GM10266 (cell line): ENCODE results near the gene TMCO4.

Experiments
- DNase-seq: peaks from one replicate; pipeline ENCODE4 v3.0.0; 2012; ENCODE audit errors: extremely low spot score
- TF ChIP-seq, protein P1 (sequence below): IDR thresholded peaks from 2 replicates; pipeline ENCODE4 v1.5.1; 2012; ENCODE audit warnings: mild to moderate bottlenecking, low read depth; ENCODE audit not compliant: control insufficient read depth, insufficient read depth; ENCODE audit errors: missing control alignments

The TMCO4 gene

GRCh38 chr1:19765623-19766022, 34.1 kb downstream of the TMCO4 start:
- TF ChIP-seq, protein P1, sequence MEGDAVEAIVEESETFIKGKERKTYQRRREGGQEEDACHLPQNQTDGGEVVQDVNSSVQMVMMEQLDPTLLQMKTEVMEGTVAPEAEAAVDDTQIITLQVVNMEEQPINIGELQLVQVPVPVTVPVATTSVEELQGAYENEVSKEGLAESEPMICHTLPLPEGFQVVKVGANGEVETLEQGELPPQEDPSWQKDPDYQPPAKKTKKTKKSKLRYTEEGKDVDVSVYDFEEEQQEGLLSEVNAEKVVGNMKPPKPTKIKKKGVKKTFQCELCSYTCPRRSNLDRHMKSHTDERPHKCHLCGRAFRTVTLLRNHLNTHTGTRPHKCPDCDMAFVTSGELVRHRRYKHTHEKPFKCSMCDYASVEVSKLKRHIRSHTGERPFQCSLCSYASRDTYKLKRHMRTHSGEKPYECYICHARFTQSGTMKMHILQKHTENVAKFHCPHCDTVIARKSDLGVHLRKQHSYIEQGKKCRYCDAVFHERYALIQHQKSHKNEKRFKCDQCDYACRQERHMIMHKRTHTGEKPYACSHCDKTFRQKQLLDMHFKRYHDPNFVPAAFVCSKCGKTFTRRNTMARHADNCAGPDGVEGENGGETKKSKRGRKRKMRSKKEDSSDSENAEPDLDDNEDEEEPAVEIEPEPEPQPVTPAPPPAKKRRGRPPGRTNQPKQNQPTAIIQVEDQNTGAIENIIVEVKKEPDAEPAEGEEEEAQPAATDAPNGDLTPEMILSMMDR: no peak
- no peak for DNase-seq

DNA sequence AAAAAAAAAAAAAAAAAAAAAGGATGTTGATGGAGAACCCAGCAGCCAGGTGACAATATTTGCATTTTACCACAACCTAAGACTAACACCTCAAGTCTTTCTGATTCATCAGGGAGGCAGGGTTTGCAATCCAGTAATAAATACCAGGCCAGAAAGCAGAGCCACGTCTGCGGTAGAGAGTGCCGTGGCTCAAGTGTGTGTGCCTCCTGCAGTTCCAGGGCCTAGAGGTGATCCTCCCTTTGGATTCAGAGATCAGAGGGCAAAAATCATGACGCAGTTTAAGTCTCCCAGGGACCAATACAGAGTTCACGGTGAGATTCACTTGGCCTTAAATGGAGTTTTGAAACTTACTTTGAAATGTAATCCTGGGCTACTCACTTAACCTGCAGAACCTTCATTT, 34.9 kb downstream of the TMCO4 start:
- TF ChIP-seq, protein P1: no peak
- DNase-seq: no peak

DNA sequence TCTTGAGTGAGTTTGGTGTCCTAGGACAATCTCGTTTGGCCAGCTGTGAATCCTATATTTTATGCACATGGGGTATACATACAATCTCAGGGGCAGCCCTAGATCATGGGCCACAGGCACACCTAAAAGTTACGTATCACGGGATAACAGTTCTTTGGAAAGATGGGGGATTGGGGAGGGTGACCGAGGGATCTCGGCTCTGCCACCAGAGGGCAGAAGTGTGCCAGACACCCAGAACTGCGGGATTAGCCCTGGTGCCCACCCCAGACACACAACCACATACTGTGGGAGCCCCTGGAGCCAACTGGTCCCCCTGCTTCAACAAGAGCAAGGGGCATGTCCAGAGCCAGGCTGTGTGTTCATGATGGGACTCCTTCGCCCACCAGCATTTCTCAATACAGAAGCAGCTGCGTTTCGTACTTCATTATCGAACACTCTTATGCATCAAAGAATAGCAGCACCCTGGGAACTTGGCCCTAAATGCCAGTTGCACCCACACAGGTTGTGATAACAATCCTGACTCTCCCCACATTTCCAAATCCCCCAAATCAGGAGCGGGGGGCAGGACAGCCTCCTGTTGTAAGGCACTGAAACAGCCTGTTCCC, 37.4 kb downstream of the TMCO4 start:
- DNase-seq: peak; percentile 64
- TF ChIP-seq, protein P1: peak; percentile 77

DNA sequence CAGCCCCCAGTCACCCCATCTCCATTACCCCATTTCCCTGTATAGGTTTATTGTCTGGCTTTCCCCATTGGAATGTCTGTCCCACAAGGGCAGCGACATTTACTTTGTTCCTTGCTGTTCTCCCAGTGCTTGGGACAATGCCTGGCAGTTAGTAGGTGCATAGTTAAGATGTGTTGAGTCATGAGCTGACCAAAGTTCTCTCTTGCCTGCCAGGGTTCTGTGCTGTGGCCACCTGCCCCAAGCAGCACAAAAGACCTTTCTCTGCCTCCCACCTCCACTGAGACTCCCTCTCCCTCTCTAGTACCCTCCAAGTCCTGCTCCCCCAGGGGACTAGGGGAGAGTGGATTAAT, 40.0 kb downstream of the TMCO4 start:
- TF ChIP-seq, protein P1: no peak
- no peak for DNase-seq

GRCh38 chr1:19758227-19758830, 41.4 kb downstream of the TMCO4 start:
- DNase-seq: no peak
- TF ChIP-seq, protein P1: no peak

- TF ChIP-seq, protein P1: no peak
Measured at GRCh38 chr1:19757641-19758040, 42.1 kb downstream of the TMCO4 start.

DNA sequence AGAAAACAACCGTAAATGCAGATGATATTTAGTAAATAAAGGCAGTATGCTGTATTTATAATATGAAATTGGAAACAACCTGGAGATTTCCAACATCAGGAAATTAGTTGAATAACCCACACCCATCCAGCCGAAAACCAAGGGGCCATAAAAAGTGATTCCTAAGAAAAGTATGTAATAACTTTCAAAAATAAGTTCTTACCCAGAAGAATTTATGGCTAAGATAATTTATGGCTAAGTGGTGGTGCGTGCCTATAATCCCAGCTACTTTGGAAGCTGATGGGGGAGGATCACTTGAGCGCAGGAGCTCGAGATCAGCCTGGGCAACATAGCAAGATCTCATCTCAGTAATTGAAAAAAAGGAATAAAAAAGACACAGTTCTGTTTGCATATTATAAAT, 43.2 kb downstream of the TMCO4 start:
- TF ChIP-seq, protein P1: no peak
- no peak for DNase-seq

More at GRCh38 chr1:19757641-19758040, 42.1 kb downstream of the TMCO4 start:
- no peak for DNase-seq
